Stimulated activated CD8-positive, alpha-beta memory T cell treated with anti-CD3 and anti-CD28 coated beads, Interleukin-12 subunit alpha, Interleukin-12 subunit beta, amount 100 ng/mL, for 4 hours (primary cell): ENCODE results near the gene ZNF521.

Experiments used
- DNase-seq: peaks from one replicate; pipeline ENCODE4 v3.0.0-alpha.2; 2020; ENCODE audit warnings: low read depth

Gene ZNF521

GRCh38 chr18:25075783-25076182 is 276.2 kb downstream of the ZNF521 start:
- DNase-seq: no peak

- no peak for DNase-seq
These were observed 276.6 kb downstream of the ZNF521 start for GRCh38 chr18:25075331-25075730.

GRCh38 chr18:25074925-25075324 is 277.0 kb downstream of the ZNF521 start:
- DNase-seq: no peak

- DNase-seq: no peak
These were observed 279.8 kb downstream of the ZNF521 start for GRCh38 chr18:25072205-25072604.

GRCh38 chr18:25067275-25068025 is 284.5 kb downstream of the ZNF521 start:
- DNase-seq: no peak

- no peak for DNase-seq
These were observed 285.4 kb downstream of the ZNF521 start for GRCh38 chr18:25066516-25066915.

- DNase-seq: no peak
These were observed 289.2 kb downstream of the ZNF521 start for GRCh38 chr18:25062720-25063119.

- DNase-seq: no peak
These were observed 290.6 kb downstream of the ZNF521 start for GRCh38 chr18:25061395-25061794.

GRCh38 chr18:25058521-25058920 is 293.4 kb downstream of the ZNF521 start:
- DNase-seq: no peak

- no peak for DNase-seq
These were observed 294.4 kb downstream of the ZNF521 start for GRCh38 chr18:25057491-25058050.

- DNase-seq: no peak
These were observed 295.5 kb downstream of the ZNF521 start for GRCh38 chr18:25056429-25056828.

- DNase-seq: no peak
These were observed 296.9 kb downstream of the ZNF521 start for GRCh38 chr18:25055076-25055475.

GRCh38 chr18:25053466-25053865 is 298.5 kb downstream of the ZNF521 start:
- DNase-seq: no peak

- no peak for DNase-seq
These were observed 299.4 kb downstream of the ZNF521 start for GRCh38 chr18:25052511-25052921.

GRCh38 chr18:25050605-25051004 is 301.4 kb downstream of the ZNF521 start:
- no peak for DNase-seq

GRCh38 chr18:25047983-25048382 is 304.0 kb downstream of the ZNF521 start:
- DNase-seq: no peak

- no peak for DNase-seq
These were observed 304.5 kb downstream of the ZNF521 start for GRCh38 chr18:25047421-25047820.

GRCh38 chr18:25044694-25045093 is 307.3 kb downstream of the ZNF521 start:
- DNase-seq: no peak

GRCh38 chr18:25043104-25043503 is 308.9 kb downstream of the ZNF521 start:
- no peak for DNase-seq

GRCh38 chr18:25042641-25043051 is 309.3 kb downstream of the ZNF521 start:
- no peak for DNase-seq

- DNase-seq: no peak
These were observed 312.2 kb downstream of the ZNF521 start for GRCh38 chr18:25039781-25040180.

- DNase-seq: no peak
These were observed 313.7 kb downstream of the ZNF521 start for GRCh38 chr18:25038261-25038660.

- DNase-seq: no peak
These were observed 318.1 kb downstream of the ZNF521 start for GRCh38 chr18:25033747-25034471.
